ENCODE data around the gene DOK5.

Gene DOK5

GRCh38 chr20:54640800-54641199 lies 165.4 kb downstream of the DOK5 start:
- no peak overlapping the region for H3K4me3 ChIP-seq (ENCODE audit: low read depth, low read length)

- no peak overlapping the region for H3K4me3 ChIP-seq (ENCODE audit: low read depth, low read length)
These were observed 167.7 kb downstream of the DOK5 start for GRCh38 chr20:54642864-54643667.

DNA sequence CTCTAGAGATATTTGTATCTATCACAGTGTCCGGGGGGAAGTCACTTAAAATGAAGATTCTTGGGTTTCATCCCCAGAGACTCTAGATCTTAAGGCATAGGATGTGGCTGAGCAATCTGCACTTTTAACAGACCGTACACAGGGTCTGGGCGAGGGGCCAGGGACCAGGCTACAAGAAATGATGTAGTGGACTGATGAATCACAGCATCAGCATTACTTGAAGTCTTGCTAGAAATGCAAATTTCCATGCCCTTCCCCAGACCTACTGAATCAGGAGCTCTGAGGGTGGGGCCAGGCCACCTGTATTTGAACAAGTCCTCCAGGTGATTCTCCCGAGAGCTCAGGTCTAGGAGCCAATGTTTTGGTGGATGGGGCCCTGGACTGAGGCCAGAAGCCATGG lies 168.4 kb downstream of the DOK5 start:
- H3K4me3 ChIP-seq (ENCODE audit: low read depth, low read length), result no peak overlapping the region

- H3K4me3 ChIP-seq (ENCODE audit: low read depth, low read length), result no peak overlapping the region
These were observed 170.2 kb downstream of the DOK5 start for GRCh38 chr20:54645445-54646155.

DNA sequence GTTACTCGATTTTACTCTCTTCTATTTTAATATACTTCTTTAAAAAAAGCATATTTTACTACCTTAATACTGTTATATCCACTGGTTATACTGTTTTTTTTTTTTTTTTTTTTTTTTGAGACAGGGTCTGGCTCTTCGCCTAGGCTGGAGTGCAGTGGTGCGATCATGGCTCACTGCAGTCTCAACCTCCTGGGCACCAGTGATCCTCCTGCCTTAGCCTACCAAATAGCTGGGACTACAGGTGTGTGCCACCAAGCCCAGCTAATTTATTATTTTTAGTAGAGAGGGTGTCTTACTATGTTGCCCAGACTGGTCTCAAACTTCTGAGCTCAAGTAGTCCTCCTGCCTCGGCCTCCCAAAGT lies 170.7 kb downstream of the DOK5 start:
- no peak overlapping the region for H3K4me3 ChIP-seq (ENCODE audit: low read depth, low read length)

DNA sequence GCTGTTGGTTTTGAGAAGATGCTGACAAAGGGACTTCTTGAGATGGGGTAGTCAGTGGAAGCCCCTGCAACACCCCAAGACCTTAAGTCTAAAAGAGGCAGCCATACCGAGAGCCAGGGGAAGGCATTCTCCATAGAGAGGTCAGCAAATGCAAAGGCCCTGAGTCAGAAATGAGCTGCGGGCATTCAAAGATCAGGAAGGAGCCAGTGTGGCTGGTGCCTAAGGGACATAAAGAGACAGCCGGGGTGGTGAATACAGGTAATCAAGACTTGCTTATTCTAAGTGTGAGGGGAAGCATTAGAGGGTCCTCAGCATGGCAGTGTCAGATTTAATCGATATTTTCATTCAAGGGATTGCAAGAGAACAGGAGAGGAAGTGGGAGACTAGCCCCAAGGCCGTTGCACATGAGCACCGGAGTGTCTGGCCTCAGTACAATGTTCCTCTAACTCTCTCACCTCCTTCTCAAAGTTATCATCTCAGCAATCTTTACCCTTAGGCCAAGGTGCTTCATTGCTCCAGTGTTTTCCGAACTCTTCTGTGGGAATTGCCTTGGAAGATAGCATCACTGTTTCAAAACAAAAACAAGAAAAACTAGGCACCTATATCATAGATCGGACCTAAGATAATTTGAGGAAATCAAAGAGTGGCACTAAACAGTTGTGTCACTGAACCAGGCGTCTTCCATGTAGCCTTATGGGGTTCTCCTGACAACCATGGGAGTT lies 173.2 kb downstream of the DOK5 start:
- no peak overlapping the region for H3K4me3 ChIP-seq (ENCODE audit: low read depth, low read length)

- H3K4me3 ChIP-seq (ENCODE audit: low read depth, low read length), result no peak overlapping the region
These were observed 174.1 kb downstream of the DOK5 start for GRCh38 chr20:54649511-54649962.

- H3K4me3 ChIP-seq (ENCODE audit: low read depth, low read length), result no peak overlapping the region
These were observed 174.8 kb downstream of the DOK5 start for GRCh38 chr20:54650052-54650719.

- no peak overlapping the region for H3K4me3 ChIP-seq (ENCODE audit: low read depth, low read length)
These were observed 175.9 kb downstream of the DOK5 start for GRCh38 chr20:54651252-54651651.

- no peak overlapping the region for H3K4me3 ChIP-seq (ENCODE audit: low read depth, low read length)
These were observed 179.1 kb downstream of the DOK5 start for GRCh38 chr20:54654450-54654849.

DNA sequence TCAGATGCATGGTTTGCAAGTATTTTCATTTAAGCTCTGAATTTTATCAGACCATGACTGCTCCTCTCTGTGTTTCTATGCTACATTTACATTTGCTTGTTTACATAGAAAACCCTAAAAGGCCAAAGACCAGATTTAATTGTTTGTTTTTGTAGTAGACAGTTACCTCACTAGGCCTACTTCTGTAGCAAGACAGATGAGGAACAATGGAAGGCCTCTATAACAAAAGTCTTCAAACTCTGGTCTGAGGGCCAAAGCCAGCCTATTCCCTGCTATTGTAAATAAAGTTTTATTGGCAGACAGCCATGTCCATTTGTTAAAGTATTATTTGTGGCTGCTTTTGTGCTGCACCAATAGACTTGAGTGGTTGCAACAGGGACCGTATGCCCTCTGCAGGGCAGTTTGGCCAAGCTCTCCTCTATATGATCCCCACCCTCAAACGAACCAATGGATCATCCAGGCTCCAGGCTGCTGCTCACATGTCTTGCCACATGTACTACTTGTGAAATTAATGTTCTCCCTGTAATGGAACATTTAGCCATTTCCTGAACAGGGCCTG lies 182.0 kb downstream of the DOK5 start:
- H3K4me3 ChIP-seq (ENCODE audit: low read depth, low read length), result no peak overlapping the region

- no peak overlapping the region for H3K4me3 ChIP-seq (ENCODE audit: low read depth, low read length)
These were observed 183.1 kb downstream of the DOK5 start for GRCh38 chr20:54658525-54658924.

DNA sequence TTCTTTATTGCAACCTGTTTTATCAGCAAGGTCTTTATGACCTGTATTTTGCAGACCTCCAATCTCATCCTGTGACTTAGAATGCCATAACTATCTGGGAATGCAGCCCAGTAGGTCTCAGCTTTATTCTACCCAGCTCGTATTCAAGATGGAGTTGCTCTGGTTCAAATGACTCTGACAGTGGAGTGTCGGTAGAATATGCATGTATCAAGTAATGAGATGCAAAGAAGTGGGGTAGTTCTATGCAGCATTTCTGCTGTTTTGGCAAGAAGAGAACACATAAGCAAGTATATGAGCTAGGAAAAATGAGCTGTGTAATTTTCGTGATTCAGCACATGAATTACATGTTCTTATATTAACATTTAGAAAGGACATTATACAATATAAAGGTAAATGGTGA lies 185.9 kb downstream of the DOK5 start:
- H3K4me3 ChIP-seq (ENCODE audit: low read depth, low read length), result no peak overlapping the region

DNA sequence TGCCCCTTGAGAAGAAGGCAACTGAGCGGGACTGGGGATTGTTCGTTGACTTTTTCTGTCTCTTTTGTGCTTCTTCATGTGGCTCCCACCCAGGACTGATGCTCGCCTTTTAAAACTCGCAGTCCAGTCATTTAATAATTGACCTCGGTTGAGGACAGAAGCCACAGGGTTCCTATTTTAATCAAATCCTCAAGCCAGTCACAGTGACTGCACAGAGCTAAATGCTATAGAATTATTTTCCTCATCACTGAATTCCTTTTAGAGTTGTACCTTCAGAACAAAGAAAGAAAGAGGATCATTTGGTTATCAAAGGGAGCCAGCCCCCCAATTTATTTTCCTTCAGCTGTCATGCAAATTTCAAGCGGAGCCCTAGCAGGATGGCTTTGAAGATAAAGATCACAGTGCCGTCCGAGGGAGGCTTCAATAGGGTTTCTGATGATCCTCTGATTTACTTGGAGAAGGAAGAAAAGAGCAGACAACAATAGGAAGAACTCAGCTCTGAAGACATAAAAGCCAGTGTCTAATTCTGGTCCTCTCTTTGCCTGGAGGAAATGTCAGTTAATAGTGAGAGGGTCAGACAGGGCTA lies 186.6 kb downstream of the DOK5 start:
- no peak overlapping the region for H3K4me3 ChIP-seq (ENCODE audit: low read depth, low read length)

- no peak overlapping the region for H3K4me3 ChIP-seq (ENCODE audit: low read depth, low read length)
These were observed 190.4 kb downstream of the DOK5 start for GRCh38 chr20:54665812-54666211.

DNA sequence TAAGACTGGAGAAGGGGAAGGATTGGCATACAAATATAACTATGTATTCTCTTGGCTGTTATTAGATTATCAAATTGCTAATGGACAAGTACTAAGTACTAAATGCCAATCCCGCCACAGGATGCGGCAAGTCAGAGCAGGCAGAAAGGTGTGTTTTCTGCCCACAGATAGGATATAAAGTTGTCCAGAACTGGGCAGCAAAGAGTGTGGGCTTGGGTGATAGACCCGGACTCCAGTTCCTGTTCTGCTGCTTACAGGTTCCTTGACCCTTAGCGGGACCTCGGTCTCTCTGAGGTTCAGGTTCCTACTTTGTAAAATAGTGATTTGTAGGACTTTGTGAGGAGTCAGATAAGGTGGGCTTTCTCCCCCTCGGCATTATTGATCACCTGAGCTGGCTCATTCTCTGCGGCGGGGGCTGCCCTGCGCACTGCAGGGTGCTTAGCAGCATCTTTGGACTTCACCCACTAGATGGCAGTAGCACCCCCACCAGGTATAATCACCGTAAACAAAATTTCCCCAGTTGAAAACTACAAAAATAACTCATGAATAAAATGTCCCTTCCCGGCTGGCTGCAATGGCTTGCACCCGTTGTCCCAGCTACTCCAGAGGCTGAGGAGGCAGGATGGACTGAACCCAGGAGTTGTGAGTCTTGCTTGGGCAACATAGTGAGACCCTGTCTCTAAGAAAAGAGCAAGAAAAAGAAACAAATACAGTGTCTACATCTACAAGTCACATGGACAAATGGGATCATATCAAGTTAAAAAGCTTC lies 193.1 kb downstream of the DOK5 start:
- no peak overlapping the region for H3K4me3 ChIP-seq (ENCODE audit: low read depth, low read length)

DNA sequence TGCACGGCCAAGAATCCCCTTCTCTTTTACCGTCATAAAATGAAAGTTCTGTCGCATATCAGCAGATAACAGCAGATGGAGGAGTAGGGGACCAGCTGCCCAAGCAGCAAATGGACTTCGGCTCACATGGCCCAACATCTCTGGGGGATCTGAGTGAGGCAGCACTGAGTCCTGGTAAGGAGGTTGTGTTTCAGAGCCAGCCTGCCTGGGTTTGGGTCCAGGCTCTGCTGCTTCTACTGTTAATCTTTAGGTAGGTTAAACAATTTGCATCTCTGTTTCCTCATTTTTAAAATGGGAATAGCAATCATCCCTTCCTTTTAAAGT lies 193.6 kb downstream of the DOK5 start:
- no peak overlapping the region for H3K4me3 ChIP-seq (ENCODE audit: low read depth, low read length)

DNA sequence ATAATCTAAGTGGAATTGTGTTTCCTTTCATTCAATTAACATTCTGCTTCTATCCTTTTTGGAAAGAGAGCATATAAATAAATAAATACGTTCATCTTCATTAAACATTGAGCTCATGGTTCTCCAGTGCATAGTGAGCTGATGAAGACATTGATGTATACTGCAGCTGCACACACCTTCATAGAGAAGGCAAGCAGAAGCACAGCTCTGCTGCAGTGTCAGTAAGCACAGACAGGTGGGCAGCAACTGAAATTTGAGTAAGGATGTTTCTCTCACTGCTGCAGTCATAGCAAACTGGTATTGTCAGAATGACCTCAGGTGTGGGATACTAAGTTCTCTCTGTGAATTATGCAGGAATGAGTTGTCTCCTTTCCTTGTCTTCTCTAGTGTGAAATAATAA lies 202.9 kb downstream of the DOK5 start:
- H3K4me3 ChIP-seq (ENCODE audit: low read depth, low read length), result no peak overlapping the region

DNA sequence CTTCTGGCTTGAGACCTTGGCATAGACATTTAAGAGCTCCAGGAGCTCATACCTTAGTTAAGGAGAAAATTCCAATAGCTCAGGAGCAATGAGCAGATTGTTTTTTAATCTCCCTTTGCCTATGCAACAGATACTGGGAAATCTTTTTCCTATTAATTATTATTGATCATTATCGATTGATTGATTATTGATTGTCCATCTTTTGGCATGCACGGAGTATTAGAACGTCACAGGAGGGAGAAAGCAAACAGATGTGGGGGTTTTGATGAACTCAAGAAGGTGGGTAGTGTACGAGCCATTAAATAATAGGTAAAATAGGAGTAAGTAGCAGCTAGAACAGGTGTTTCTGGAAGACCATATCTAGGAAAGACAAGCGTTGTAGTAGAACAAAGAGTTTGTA lies 205.0 kb downstream of the DOK5 start:
- H3K4me3 ChIP-seq (ENCODE audit: low read depth, low read length), result no peak overlapping the region

Measured in iPS-11a (cell line).